Measurements from ENCODE around the gene NLGN3.

NLGN3 gene

GRCh38 chrX:71118985-71119535 is 25.6 kb upstream of the NLGN3 start:
- DNase-seq, result no peak

GRCh38 chrX:71128166-71128833 is 16.3 kb upstream of the NLGN3 start:
- DNase-seq, result peak; percentile 37

- no peak for DNase-seq
Observed at GRCh38 chrX:71128915-71129765, 15.5 kb upstream of the NLGN3 start.

- DNase-seq, result no peak
Observed at GRCh38 chrX:71131510-71131909, 13.1 kb upstream of the NLGN3 start.

- DNase-seq, result no peak
Observed at GRCh38 chrX:71140440-71140839, 4.2 kb upstream of the NLGN3 start.

- DNase-seq, result no peak
Observed at GRCh38 chrX:71143508-71143907, 1.1 kb upstream of the NLGN3 start.

- DNase-seq, result no peak
Observed at GRCh38 chrX:71147496-71148277, 3.0 kb downstream of the NLGN3 start.

- DNase-seq, result no peak
Observed at GRCh38 chrX:71148278-71148663, 3.6 kb downstream of the NLGN3 start.

GRCh38 chrX:71151366-71151765 is 6.7 kb downstream of the NLGN3 start:
- no peak for DNase-seq

GRCh38 chrX:71154196-71154595 is 9.6 kb downstream of the NLGN3 start:
- no peak for DNase-seq

GRCh38 chrX:71154641-71155040 is 10.0 kb downstream of the NLGN3 start:
- DNase-seq, result no peak

GRCh38 chrX:71158603-71159002 is 14.0 kb downstream of the NLGN3 start:
- no peak for DNase-seq

- no peak for DNase-seq
Observed at GRCh38 chrX:71159335-71159734, 14.7 kb downstream of the NLGN3 start.

- no peak for DNase-seq
Observed at GRCh38 chrX:71160475-71160874, 15.8 kb downstream of the NLGN3 start.

GRCh38 chrX:71162981-71163380 is 18.3 kb downstream of the NLGN3 start:
- DNase-seq, result no peak

- no peak for DNase-seq
Observed at GRCh38 chrX:71164071-71164470, 19.4 kb downstream of the NLGN3 start.

- no peak for DNase-seq
Observed at GRCh38 chrX:71166461-71166860, 21.8 kb downstream of the NLGN3 start.

- DNase-seq, result no peak
Observed at GRCh38 chrX:71167031-71167781, 22.6 kb downstream of the NLGN3 start.

GRCh38 chrX:71168134-71168533 is 23.5 kb downstream of the NLGN3 start:
- DNase-seq, result no peak

- DNase-seq, result no peak
Observed at GRCh38 chrX:71169586-71169985, 24.9 kb downstream of the NLGN3 start.

- no peak for DNase-seq
Observed at GRCh38 chrX:71170660-71171059, 26.0 kb downstream of the NLGN3 start.

- no peak for DNase-seq
Observed at GRCh38 chrX:71171110-71171801, 26.6 kb downstream of the NLGN3 start.

Measured in kidney glomerular epithelial cell (primary cell).